Measurements from ENCODE around the gene WDR70. TPM values are rescaled to one million over a fixed set of nuclear protein-coding genes. Genes with fewer than 3 reads are reported as not detected.

WDR70 gene
- total and polyA plus RNA-seq, 3 experiments from 2014 or later = 15.5 to 39.1 (median 36.5) TPM

- CTCF ChIA-PET = no interaction called here
- no peaks in the 10 kb centered on the region for H3K4me1 ChIP-seq (ENCODE audit: insufficient read depth, low read length)
These were observed 173.9 kb downstream of the WDR70 start for GRCh38 chr5:37552770-37553719.

DNA sequence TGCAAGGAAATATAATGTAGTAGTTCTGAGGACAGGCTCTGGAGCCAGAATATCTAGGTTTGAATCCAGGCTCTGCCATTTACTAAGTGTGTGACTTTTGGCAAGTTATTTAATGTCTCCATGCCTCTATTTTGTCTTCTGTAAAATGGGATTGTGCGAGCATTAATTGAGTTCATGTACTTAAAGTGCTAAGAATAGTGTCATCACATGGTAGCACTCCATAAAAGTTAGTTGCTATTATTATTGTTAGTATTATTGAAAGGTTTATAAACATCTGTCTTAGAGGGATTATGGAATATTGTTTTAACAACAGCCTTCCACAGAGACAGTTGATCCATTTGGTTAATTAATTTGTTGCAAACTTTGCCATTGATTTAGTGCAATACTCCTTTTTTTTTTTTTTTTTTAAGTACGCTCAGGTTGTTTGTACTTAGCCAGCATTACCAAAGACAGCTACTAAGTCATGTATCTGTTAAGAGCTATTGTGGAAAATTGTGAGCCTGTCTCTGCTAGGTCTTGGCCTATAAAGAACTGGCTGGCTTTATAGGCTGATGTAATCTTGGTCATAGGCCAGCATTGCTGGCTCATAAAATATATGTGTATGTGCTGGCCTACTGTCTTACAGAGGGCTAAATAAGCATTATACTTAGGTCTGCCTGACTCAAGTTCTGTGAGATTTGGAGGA, 174.7 kb downstream of the WDR70 start:
- no peak overlapping the region for H3K4me3 Mint-ChIP-seq
- POLR2A ChIA-PET = no interaction called here

More at GRCh38 chr5:37552770-37553719, 173.9 kb downstream of the WDR70 start:
- Mint-ChIP-seq H3K4me1 (peaks cover 22 to 29% (median 26%) of the 10 kb centered on the region in 3 donors), H3K36me3 (peaks cover 10 to 12% (median 12%) of the 10 kb centered on the region in 3 donors), H3K27me3 (no peaks in the 10 kb centered on the region), H3K4me3 (no peak overlapping the region), H3K27ac (no peak overlapping the region), H3K9me3 (peaks cover 0 to 3% (median 0%) of the 10 kb centered on the region in 5 donors)
- Histone ChIP-seq H3K36me3 (ENCODE audit: insufficient read depth, low read length) (no peaks in the 10 kb centered on the region), H3K9me3 (ENCODE audit: low read length) (no peaks in the 10 kb centered on the region), H3K4me3 (ENCODE audit: low read length) (no peak overlapping the region), H3K27me3 (ENCODE audit: insufficient read depth, low read length, poor library complexity, severe bottlenecking) (no peaks in the 10 kb centered on the region), H3K27ac (ENCODE audit: low read depth, low read length) (no peak overlapping the region)
- DNase-seq = no peak
- POLR2A ChIA-PET = no interaction called here

GRCh38 chr5:37554405-37554739, 175.3 kb downstream of the WDR70 start:
- POLR2A ChIA-PET = no interaction called here
- no peak overlapping the region for H3K27ac ChIP-seq (ENCODE audit: low read depth, low read length)
- H3K4me3 ChIP-seq (ENCODE audit: low read length) = no peak overlapping the region
- no peak overlapping the region for H3K27ac Mint-ChIP-seq
- no peaks in the 10 kb centered on the region for H3K9me3 ChIP-seq (ENCODE audit: low read length)
- H3K36me3 ChIP-seq (ENCODE audit: insufficient read depth, low read length) = no peaks in the 10 kb centered on the region
- no peak for DNase-seq
- peaks cover 0 to 3% (median 0%) of the 10 kb centered on the region in 5 donors for H3K9me3 Mint-ChIP-seq
- CTCF ChIA-PET = no interaction called here
- H3K27me3 ChIP-seq (ENCODE audit: insufficient read depth, low read length, poor library complexity, severe bottlenecking) = no peaks in the 10 kb centered on the region
- no peaks in the 10 kb centered on the region for H3K4me1 ChIP-seq (ENCODE audit: insufficient read depth, low read length)
- H3K36me3 Mint-ChIP-seq = peaks cover 9 to 15% (median 10%) of the 10 kb centered on the region in 3 donors
- H3K4me1 Mint-ChIP-seq = peaks cover 14 to 19% (median 18%) of the 10 kb centered on the region in 3 donors
- H3K4me3 Mint-ChIP-seq = no peak overlapping the region
- H3K27me3 Mint-ChIP-seq = no peaks in the 10 kb centered on the region

More for the DNA sequence above, 174.7 kb downstream of the WDR70 start:
- H3K9me3 Mint-ChIP-seq = peaks cover 0 to 3% (median 0%) of the 10 kb centered on the region in 5 donors
- H3K27ac Mint-ChIP-seq = no peak overlapping the region
- Histone ChIP-seq H3K4me3 (ENCODE audit: low read length) (no peak overlapping the region), H3K4me1 (ENCODE audit: insufficient read depth, low read length) (no peaks in the 10 kb centered on the region), H3K9me3 (ENCODE audit: low read length) (no peaks in the 10 kb centered on the region), H3K27me3 (ENCODE audit: insufficient read depth, low read length, poor library complexity, severe bottlenecking) (no peaks in the 10 kb centered on the region), H3K27ac (ENCODE audit: low read depth, low read length) (no peak overlapping the region), H3K36me3 (ENCODE audit: insufficient read depth, low read length) (no peaks in the 10 kb centered on the region)
- DNase-seq = no peak
- H3K4me1 Mint-ChIP-seq = peaks cover 16 to 22% (median 20%) of the 10 kb centered on the region in 3 donors
- H3K27me3 Mint-ChIP-seq = no peaks in the 10 kb centered on the region
- H3K36me3 Mint-ChIP-seq = peaks cover 9 to 12% (median 10%) of the 10 kb centered on the region in 3 donors
- CTCF ChIA-PET = no interaction called here

DNA sequence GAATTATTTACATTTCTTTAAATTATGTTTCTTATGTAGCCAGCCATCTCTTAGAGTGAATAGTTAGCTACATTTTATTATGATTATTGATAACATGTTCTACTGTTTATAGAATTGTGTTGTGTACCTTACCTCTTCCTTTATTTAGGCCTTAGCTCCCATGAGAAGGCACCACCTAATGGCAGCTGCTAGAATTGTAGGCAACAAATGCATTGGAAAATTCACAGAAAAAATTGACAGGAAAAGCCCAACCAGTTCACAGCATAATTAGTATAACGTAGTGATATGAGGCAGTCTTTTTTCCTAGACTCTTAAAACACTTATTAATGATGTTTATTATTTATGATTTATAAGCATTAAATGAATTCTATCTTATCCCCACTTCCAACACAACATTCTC, 175.8 kb downstream of the WDR70 start:
- peaks cover 14 to 18% (median 15%) of the 10 kb centered on the region in 3 donors for H3K4me1 Mint-ChIP-seq
- ChIA-PET POLR2A (no interaction called here), CTCF (no interaction called here)
- Histone ChIP-seq H3K27ac (ENCODE audit: low read depth, low read length) (no peak overlapping the region), H3K27me3 (ENCODE audit: insufficient read depth, low read length, poor library complexity, severe bottlenecking) (no peaks in the 10 kb centered on the region), H3K9me3 (ENCODE audit: low read length) (no peaks in the 10 kb centered on the region), H3K36me3 (ENCODE audit: insufficient read depth, low read length) (no peaks in the 10 kb centered on the region), H3K4me3 (ENCODE audit: low read length) (no peak overlapping the region), H3K4me1 (ENCODE audit: insufficient read depth, low read length) (no peaks in the 10 kb centered on the region)
- no peak overlapping the region for H3K27ac Mint-ChIP-seq
- H3K9me3 Mint-ChIP-seq = peaks cover 0 to 3% (median 0%) of the 10 kb centered on the region in 5 donors
- H3K36me3 Mint-ChIP-seq = peaks cover 9 to 16% (median 10%) of the 10 kb centered on the region in 3 donors
- DNase-seq = no peak
- no peak overlapping the region for H3K4me3 Mint-ChIP-seq
- no peaks in the 10 kb centered on the region for H3K27me3 Mint-ChIP-seq

DNA sequence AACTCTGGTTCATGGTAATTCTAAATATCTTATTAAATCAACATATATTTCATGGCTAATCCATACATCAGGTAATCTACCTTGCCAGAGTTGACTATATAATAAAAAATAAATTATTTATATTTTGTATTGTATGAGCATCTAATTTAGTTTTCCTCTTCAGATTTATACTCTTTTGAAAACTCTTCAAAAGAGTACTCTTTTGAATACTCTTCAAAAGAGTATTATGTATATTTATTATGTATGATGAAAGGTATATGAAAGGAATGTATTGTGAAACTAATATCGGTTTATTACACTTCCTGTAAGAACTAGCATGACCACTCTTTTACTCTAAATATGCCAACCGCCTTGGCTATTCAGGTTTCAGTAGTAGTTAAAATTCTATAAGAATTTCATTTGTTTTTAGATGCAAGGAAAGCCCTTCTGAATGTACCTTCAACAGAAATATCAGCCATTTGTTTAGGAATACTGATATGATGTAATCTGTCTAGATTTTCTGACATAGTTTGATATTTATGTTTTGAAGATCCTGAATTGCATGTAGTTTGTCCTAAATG, 178.7 kb downstream of the WDR70 start:
- H3K9me3 Mint-ChIP-seq = peaks cover 0 to 3% (median 0%) of the 10 kb centered on the region in 5 donors
- CTCF ChIA-PET = no interaction called here
- Histone ChIP-seq H3K36me3 (ENCODE audit: insufficient read depth, low read length) (no peaks in the 10 kb centered on the region), H3K4me3 (ENCODE audit: low read length) (no peak overlapping the region), H3K27me3 (ENCODE audit: insufficient read depth, low read length, poor library complexity, severe bottlenecking) (no peaks in the 10 kb centered on the region), H3K9me3 (ENCODE audit: low read length) (no peaks in the 10 kb centered on the region), H3K4me1 (ENCODE audit: insufficient read depth, low read length) (no peaks in the 10 kb centered on the region), H3K27ac (ENCODE audit: low read depth, low read length) (no peak overlapping the region)
- H3K4me1 Mint-ChIP-seq = peaks cover 5 to 8% (median 6%) of the 10 kb centered on the region in 3 donors
- no peak overlapping the region for H3K27ac Mint-ChIP-seq
- POLR2A ChIA-PET = interaction anchor here (0.7 kb wide), 1 partner anchor 42 kb away, joined by 5 read pairs; no protein-coding TSS in a partner anchor
- no peaks in the 10 kb centered on the region for H3K27me3 Mint-ChIP-seq
- DNase-seq = no peak
- no peak overlapping the region for H3K4me3 Mint-ChIP-seq
- peaks cover 4 to 7% (median 6%) of the 10 kb centered on the region in 3 donors for H3K36me3 Mint-ChIP-seq

- H3K27me3 Mint-ChIP-seq = no peaks in the 10 kb centered on the region
- ChIA-PET CTCF (no interaction called here), POLR2A (no interaction called here)
- peaks cover 3 to 9% (median 7%) of the 10 kb centered on the region in 3 donors for H3K36me3 Mint-ChIP-seq
- Histone ChIP-seq H3K27ac (ENCODE audit: low read depth, low read length) (no peak overlapping the region), H3K27me3 (ENCODE audit: insufficient read depth, low read length, poor library complexity, severe bottlenecking) (no peaks in the 10 kb centered on the region), H3K4me1 (ENCODE audit: insufficient read depth, low read length) (no peaks in the 10 kb centered on the region), H3K4me3 (ENCODE audit: low read length) (no peak overlapping the region), H3K9me3 (ENCODE audit: low read length) (no peaks in the 10 kb centered on the region), H3K36me3 (ENCODE audit: insufficient read depth, low read length) (no peaks in the 10 kb centered on the region)
- H3K4me1 Mint-ChIP-seq = peaks cover 0 to 7% (median 4%) of the 10 kb centered on the region in 3 donors
- H3K9me3 Mint-ChIP-seq = no peaks in the 10 kb centered on the region
- no peak overlapping the region for H3K4me3 Mint-ChIP-seq
- no peak for DNase-seq
- H3K27ac Mint-ChIP-seq = no peak overlapping the region
These were observed 186.0 kb downstream of the WDR70 start for GRCh38 chr5:37565062-37565670.

- CTCF ChIA-PET = no interaction called here
- Histone ChIP-seq H3K36me3 (ENCODE audit: insufficient read depth, low read length) (no peaks in the 10 kb centered on the region), H3K4me1 (ENCODE audit: insufficient read depth, low read length) (no peaks in the 10 kb centered on the region), H3K4me3 (ENCODE audit: low read length) (no peak overlapping the region), H3K9me3 (ENCODE audit: low read length) (no peaks in the 10 kb centered on the region), H3K27me3 (ENCODE audit: insufficient read depth, low read length, poor library complexity, severe bottlenecking) (no peaks in the 10 kb centered on the region), H3K27ac (ENCODE audit: low read depth, low read length) (no peak overlapping the region)
- H3K27me3 Mint-ChIP-seq = no peaks in the 10 kb centered on the region
- no peaks in the 10 kb centered on the region for H3K9me3 Mint-ChIP-seq
- no peak overlapping the region for H3K4me3 Mint-ChIP-seq
- no peak overlapping the region for H3K27ac Mint-ChIP-seq
- peaks cover 7 to 14% (median 14%) of the 10 kb centered on the region in 3 donors for H3K36me3 Mint-ChIP-seq
- no peak for DNase-seq
- H3K4me1 Mint-ChIP-seq = peaks cover 0 to 8% (median 5%) of the 10 kb centered on the region in 3 donors
- POLR2A ChIA-PET = no interaction called here
These were observed 188.4 kb downstream of the WDR70 start for GRCh38 chr5:37567566-37567965.

All from CD8-positive, alpha-beta memory T cell (primary cell).